ENCODE results near the gene NTNG1. TPM values are rescaled to one million over a fixed set of nuclear protein-coding genes. Genes with fewer than 3 reads are reported as not detected.

The NTNG1 gene
- total RNA-seq, 1 experiment from 2014 or later, result not detected

GRCh38 chr1:107318932-107319331 is 178.1 kb downstream of the NTNG1 start:
- no peak for DNase-seq (ENCODE audit: unreplicated experiment)
- Mint-ChIP-seq H3K27me3 (ENCODE audit: insufficient read depth, unreplicated experiment) (no peaks in the 10 kb centered on the region), H3K27ac (ENCODE audit: low read depth, unreplicated experiment) (no peak overlapping the region), H3K36me3 (ENCODE audit: insufficient read depth, unreplicated experiment) (no peaks in the 10 kb centered on the region), H3K4me1 (ENCODE audit: insufficient read depth, unreplicated experiment) (no peaks in the 10 kb centered on the region), H3K4me3 (ENCODE audit: unreplicated experiment) (no peak overlapping the region), H3K9me3 (ENCODE audit: unreplicated experiment) (no peaks in the 10 kb centered on the region)
- POLR2A ChIA-PET, result no interaction called here
- intact Hi-C loops (cut with micrococcal nuclease), result no loop called here
- no peak for TF ChIP-seq CTCF (IDR thresholded peaks at IDR 0.05; ENCODE audit: unreplicated experiment)
- CTCF ChIA-PET, result interaction anchor here (0.8 to 1.3 kb wide), 2 partner anchors 74 to 111 kb away, joined by 3 to 4 read pairs; no protein-coding TSS in a partner anchor
- BruUV-seq (replicated peaks), result no TSS peak

- TF ChIP-seq CTCF (IDR thresholded peaks at IDR 0.05; ENCODE audit: unreplicated experiment), result no peak
- Mint-ChIP-seq H3K4me1 (ENCODE audit: insufficient read depth, unreplicated experiment) (peaks cover 11% of the 10 kb centered on the region), H3K36me3 (ENCODE audit: insufficient read depth, unreplicated experiment) (no peaks in the 10 kb centered on the region), H3K4me3 (ENCODE audit: unreplicated experiment) (no peak overlapping the region), H3K27me3 (ENCODE audit: insufficient read depth, unreplicated experiment) (no peaks in the 10 kb centered on the region), H3K9me3 (ENCODE audit: unreplicated experiment) (no peaks in the 10 kb centered on the region), H3K27ac (ENCODE audit: low read depth, unreplicated experiment) (no peak overlapping the region)
- DNase-seq (ENCODE audit: unreplicated experiment), result no peak
- intact Hi-C loops (cut with micrococcal nuclease), result no loop called here
- no TSS peak for BruUV-seq (replicated peaks)
- ChIA-PET POLR2A (no interaction called here), CTCF (interaction anchor here (0.6 to 0.9 kb wide), 2 partner anchors 47 to 205 kb away, joined by 4 read pairs; no protein-coding TSS in a partner anchor)
Measured at GRCh38 chr1:107323784-107324183, 182.9 kb downstream of the NTNG1 start.

DNA sequence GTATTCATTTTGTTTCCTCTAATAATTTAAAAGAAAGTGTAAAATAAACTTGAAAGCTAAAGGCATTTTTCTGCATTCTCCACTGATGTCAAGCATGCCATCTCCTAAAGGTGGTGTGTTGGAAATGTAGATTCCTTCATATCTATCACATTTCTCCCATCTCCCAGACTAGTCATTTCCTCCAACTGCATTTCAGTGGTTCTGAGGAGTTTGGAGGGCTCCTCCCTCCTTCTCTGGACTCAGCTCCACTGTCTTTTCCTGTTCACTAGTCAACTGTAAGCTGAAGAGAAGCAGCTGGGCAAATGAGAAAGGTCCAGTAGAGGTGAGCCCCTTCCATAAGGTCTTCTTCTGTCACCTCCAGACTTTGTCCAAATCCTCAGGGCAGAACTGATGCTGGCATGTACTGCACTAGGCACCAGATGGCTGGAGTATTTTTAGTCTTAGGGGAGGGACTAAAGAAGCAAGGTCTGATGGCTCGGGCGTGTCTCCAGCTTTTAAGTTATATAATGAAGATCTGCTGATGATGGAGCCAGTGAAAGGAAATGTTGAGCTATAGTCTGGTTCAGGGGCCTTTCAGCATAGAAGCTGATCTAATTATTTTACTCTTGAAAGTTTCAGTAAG is 186.1 kb downstream of the NTNG1 start:
- POLR2A ChIA-PET, result no interaction called here
- Mint-ChIP-seq H3K4me1 (ENCODE audit: insufficient read depth, unreplicated experiment) (peaks cover 11% of the 10 kb centered on the region), H3K4me3 (ENCODE audit: unreplicated experiment) (no peak overlapping the region), H3K36me3 (ENCODE audit: insufficient read depth, unreplicated experiment) (peaks cover 6% of the 10 kb centered on the region), H3K27ac (ENCODE audit: low read depth, unreplicated experiment) (peak overlapping the region; percentile 35), H3K27me3 (ENCODE audit: insufficient read depth, unreplicated experiment) (no peaks in the 10 kb centered on the region), H3K9me3 (ENCODE audit: unreplicated experiment) (no peaks in the 10 kb centered on the region)
- peak; percentile 1 for DNase-seq (ENCODE audit: unreplicated experiment)
- no TSS peak for BruUV-seq (replicated peaks)
- TF ChIP-seq CTCF (IDR thresholded peaks at IDR 0.05; ENCODE audit: unreplicated experiment), result no peak
- intact Hi-C loops (cut with micrococcal nuclease), result no loop called here
- CTCF ChIA-PET, result interaction anchor here (0.9 to 1.4 kb wide), 2 partner anchors 177 to 203 kb away, joined by 3 to 4 read pairs; no protein-coding TSS in a partner anchor

GRCh38 chr1:107327446-107327845 is 186.6 kb downstream of the NTNG1 start:
- H3K9me3 Mint-ChIP-seq (ENCODE audit: unreplicated experiment), result no peaks in the 10 kb centered on the region
- ChIA-PET POLR2A (no interaction called here), CTCF (interaction anchor here (1.4 kb wide), 1 partner anchor 202 kb away, joined by 4 read pairs; no protein-coding TSS in a partner anchor)
- H3K4me1 Mint-ChIP-seq (ENCODE audit: insufficient read depth, unreplicated experiment), result peaks cover 11% of the 10 kb centered on the region
- no peak for TF ChIP-seq CTCF (IDR thresholded peaks at IDR 0.05; ENCODE audit: unreplicated experiment)
- H3K4me3 Mint-ChIP-seq (ENCODE audit: unreplicated experiment), result no peak overlapping the region
- peaks cover 6% of the 10 kb centered on the region for H3K36me3 Mint-ChIP-seq (ENCODE audit: insufficient read depth, unreplicated experiment)
- peak overlapping the region; percentile 35 for H3K27ac Mint-ChIP-seq (ENCODE audit: low read depth, unreplicated experiment)
- no TSS peak for BruUV-seq (replicated peaks)
- H3K27me3 Mint-ChIP-seq (ENCODE audit: insufficient read depth, unreplicated experiment), result no peaks in the 10 kb centered on the region
- peak; percentile 18 for DNase-seq (ENCODE audit: unreplicated experiment)
- intact Hi-C loops (cut with micrococcal nuclease), result no loop called here
